Measurements from ENCODE around the gene HLA-E. TPM values are rescaled to one million over a fixed set of nuclear protein-coding genes. Genes with fewer than 3 reads are reported as not detected.
"Not testable (repeated sequence)": the region's sequence is repeated elsewhere in the genome, so short reads cannot be mapped to it uniquely, and the experiment has no call there.

HLA-E gene
- total and polyA plus RNA-seq, 2 donors (not counting 1 experiment from before 2014, with no cell fraction given), result 183 to 254 TPM

- TF ChIP-seq, protein P1, sequence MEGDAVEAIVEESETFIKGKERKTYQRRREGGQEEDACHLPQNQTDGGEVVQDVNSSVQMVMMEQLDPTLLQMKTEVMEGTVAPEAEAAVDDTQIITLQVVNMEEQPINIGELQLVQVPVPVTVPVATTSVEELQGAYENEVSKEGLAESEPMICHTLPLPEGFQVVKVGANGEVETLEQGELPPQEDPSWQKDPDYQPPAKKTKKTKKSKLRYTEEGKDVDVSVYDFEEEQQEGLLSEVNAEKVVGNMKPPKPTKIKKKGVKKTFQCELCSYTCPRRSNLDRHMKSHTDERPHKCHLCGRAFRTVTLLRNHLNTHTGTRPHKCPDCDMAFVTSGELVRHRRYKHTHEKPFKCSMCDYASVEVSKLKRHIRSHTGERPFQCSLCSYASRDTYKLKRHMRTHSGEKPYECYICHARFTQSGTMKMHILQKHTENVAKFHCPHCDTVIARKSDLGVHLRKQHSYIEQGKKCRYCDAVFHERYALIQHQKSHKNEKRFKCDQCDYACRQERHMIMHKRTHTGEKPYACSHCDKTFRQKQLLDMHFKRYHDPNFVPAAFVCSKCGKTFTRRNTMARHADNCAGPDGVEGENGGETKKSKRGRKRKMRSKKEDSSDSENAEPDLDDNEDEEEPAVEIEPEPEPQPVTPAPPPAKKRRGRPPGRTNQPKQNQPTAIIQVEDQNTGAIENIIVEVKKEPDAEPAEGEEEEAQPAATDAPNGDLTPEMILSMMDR (conservative IDR thresholded peaks at IDR 0.05 in 1 of 2, IDR thresholded peaks at IDR 0.05 in 1 of 2; ENCODE audit: low read depth in 1 of 2, low read length in 2 of 2), result peak; percentile 52 to 57
- no peak for TF ChIP-seq EZH2 (IDR thresholded peaks at IDR 0.05; ENCODE audit: low read length, missing control alignments)
- no peaks in the 10 kb centered on the region for H4K20me1 ChIP-seq (ENCODE audit: control insufficient read depth, extremely low read depth, insufficient read depth, low read length)
Observed at GRCh38 chr6:30483677-30484279, 5.5 kb upstream of the HLA-E start.

DNA sequence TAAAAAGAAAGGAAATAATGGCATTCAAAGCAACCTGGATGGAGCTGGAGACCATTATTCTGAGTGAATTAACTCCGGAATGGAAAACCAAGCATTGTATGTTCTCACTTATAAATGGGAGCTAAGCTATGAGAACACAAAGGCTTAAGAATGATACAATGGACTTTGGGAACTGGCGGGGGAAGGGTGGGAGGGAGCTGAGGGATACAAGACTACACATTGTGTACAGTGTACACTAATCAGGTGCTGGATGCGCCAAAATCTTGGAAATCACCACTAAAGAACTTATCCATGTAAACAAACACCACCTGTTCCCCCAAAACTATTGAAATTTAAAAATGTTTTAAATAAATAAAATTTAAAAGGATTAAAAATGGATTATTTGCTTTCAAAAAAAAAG, 4.1 kb upstream of the HLA-E start:
- Histone ChIP-seq H3K27ac (ENCODE audit: insufficient read depth, low read length) (no peak overlapping the region), H3K79me2 (ENCODE audit: control insufficient read depth, insufficient read depth, low read length) (peaks cover 5% of the 10 kb centered on the region), H3K27me3 (ENCODE audit: control insufficient read depth, insufficient read depth, low read length) (peaks cover 20% of the 10 kb centered on the region), H4K20me1 (ENCODE audit: control insufficient read depth, extremely low read depth, insufficient read depth, low read length) (no peaks in the 10 kb centered on the region), H2AFZ (ENCODE audit: low read length) (no peak overlapping the region), H3K9ac (ENCODE audit: insufficient read depth, low read length) (no peak overlapping the region), H3K4me2 (ENCODE audit: extremely low read depth, insufficient read depth, low read length) (no peak overlapping the region), H3K4me3 (replicated peaks in 1 of 4; ENCODE audit: control extremely low read depth in 1 of 4, insufficient read depth in 1 of 4, low read depth in 3 of 4, low read length in 4 of 4) (no peak overlapping the region), H3K36me3 (ENCODE audit: control insufficient read depth, insufficient read depth, low read length) (peaks cover 1% of the 10 kb centered on the region), H3K9me3 (ENCODE audit: control insufficient read depth, insufficient read depth, low read depth, low read length) (no peaks in the 10 kb centered on the region), H3K4me1 (ENCODE audit: control insufficient read depth, extremely low read depth, insufficient read depth, low read length) (peaks cover 1% of the 10 kb centered on the region)
- no peak for DNase-seq (ENCODE audit: low read depth in 2 of 2)
- no peak for TF ChIP-seq EZH2 (IDR thresholded peaks at IDR 0.05; ENCODE audit: low read length, missing control alignments)
- TF ChIP-seq, protein P1 (conservative IDR thresholded peaks at IDR 0.05 in 1 of 2, IDR thresholded peaks at IDR 0.05 in 1 of 2; ENCODE audit: low read depth in 1 of 2, low read length in 2 of 2), result no peak

More at GRCh38 chr6:30483677-30484279, 5.5 kb upstream of the HLA-E start:
- Histone ChIP-seq H3K27ac (ENCODE audit: insufficient read depth, low read length) (no peak overlapping the region), H3K4me3 (replicated peaks in 1 of 4; ENCODE audit: control extremely low read depth in 1 of 4, insufficient read depth in 1 of 4, low read depth in 3 of 4, low read length in 4 of 4) (no peak overlapping the region), H3K4me2 (ENCODE audit: extremely low read depth, insufficient read depth, low read length) (no peak overlapping the region), H2AFZ (ENCODE audit: low read length) (no peak overlapping the region), H3K36me3 (ENCODE audit: control insufficient read depth, insufficient read depth, low read length) (no peaks in the 10 kb centered on the region), H3K4me1 (ENCODE audit: control insufficient read depth, extremely low read depth, insufficient read depth, low read length) (no peaks in the 10 kb centered on the region), H3K9ac (ENCODE audit: insufficient read depth, low read length) (no peak overlapping the region), H3K79me2 (ENCODE audit: control insufficient read depth, insufficient read depth, low read length) (no peaks in the 10 kb centered on the region), H3K27me3 (ENCODE audit: control insufficient read depth, insufficient read depth, low read length) (peaks cover 22% of the 10 kb centered on the region), H3K9me3 (ENCODE audit: control insufficient read depth, insufficient read depth, low read depth, low read length) (no peaks in the 10 kb centered on the region)
- peak; percentile 51 to 80 for DNase-seq (ENCODE audit: low read depth in 2 of 2)

DNA sequence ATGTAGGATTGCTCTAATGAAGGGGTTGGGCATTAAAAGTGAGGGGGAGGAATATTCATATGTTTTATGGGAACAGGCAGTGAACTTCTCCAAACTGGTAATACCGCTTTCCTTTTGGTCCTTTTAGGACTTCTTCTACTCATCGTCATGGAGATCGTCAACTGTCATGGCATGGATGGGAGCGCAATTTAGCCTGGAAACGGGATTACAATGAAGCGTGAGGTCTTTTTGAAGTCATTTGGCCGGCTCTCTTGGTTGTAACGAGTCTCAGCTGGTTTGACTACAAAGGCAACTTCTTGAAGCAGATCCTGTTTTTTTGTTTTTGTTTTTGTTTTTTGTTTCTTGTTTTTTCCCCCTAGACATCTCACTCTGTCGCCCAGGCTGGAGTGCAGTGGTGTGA, 1.4 kb upstream of the HLA-E start:
- DNase-seq (ENCODE audit: low read depth in 2 of 2), result no peak
- Histone ChIP-seq H3K9ac (ENCODE audit: insufficient read depth, low read length) (no peak overlapping the region), H4K20me1 (ENCODE audit: control insufficient read depth, extremely low read depth, insufficient read depth, low read length) (no peaks in the 10 kb centered on the region), H3K4me2 (ENCODE audit: extremely low read depth, insufficient read depth, low read length) (no peak overlapping the region), H3K4me3 (replicated peaks in 1 of 4; ENCODE audit: control extremely low read depth in 1 of 4, insufficient read depth in 1 of 4, low read depth in 3 of 4, low read length in 4 of 4) (no peak overlapping the region), H3K27me3 (ENCODE audit: control insufficient read depth, insufficient read depth, low read length) (peaks cover 2% of the 10 kb centered on the region), H3K9me3 (ENCODE audit: control insufficient read depth, insufficient read depth, low read depth, low read length) (no peaks in the 10 kb centered on the region), H2AFZ (ENCODE audit: low read length) (no peak overlapping the region), H3K4me1 (ENCODE audit: control insufficient read depth, extremely low read depth, insufficient read depth, low read length) (peaks cover 9% of the 10 kb centered on the region), H3K27ac (ENCODE audit: insufficient read depth, low read length) (no peak overlapping the region), H3K36me3 (ENCODE audit: control insufficient read depth, insufficient read depth, low read length) (peaks cover 22% of the 10 kb centered on the region), H3K79me2 (ENCODE audit: control insufficient read depth, insufficient read depth, low read length) (peaks cover 17% of the 10 kb centered on the region)
- TF ChIP-seq, protein P1 (conservative IDR thresholded peaks at IDR 0.05 in 1 of 2, IDR thresholded peaks at IDR 0.05 in 1 of 2; ENCODE audit: low read depth in 1 of 2, low read length in 2 of 2), result no peak
- TF ChIP-seq EZH2 (IDR thresholded peaks at IDR 0.05; ENCODE audit: low read length, missing control alignments), result no peak

DNA sequence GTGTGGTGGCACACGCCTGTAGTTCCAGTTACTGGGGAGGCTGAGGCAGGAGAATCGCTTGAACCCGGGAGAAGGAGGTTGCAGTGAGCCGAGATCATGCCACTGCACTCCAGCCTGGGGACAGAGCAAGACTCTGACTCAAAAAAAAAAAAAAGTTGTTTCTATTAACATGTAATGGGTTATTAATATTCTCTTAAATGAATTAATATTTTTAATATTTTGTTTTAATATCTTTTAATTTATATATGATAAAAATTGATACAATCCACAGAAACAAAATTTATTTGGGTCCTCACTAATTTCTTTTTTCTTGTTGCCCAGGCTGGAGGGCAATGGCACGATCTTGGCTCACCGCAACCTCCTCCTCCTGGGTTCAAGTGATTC, 620 bp upstream of the HLA-E start:
- Histone ChIP-seq H3K9ac (ENCODE audit: insufficient read depth, low read length) (peak overlapping the region; percentile 94), H3K27ac (ENCODE audit: insufficient read depth, low read length) (peak overlapping the region; percentile 95), H3K4me3 (replicated peaks in 1 of 4; ENCODE audit: control extremely low read depth in 1 of 4, insufficient read depth in 1 of 4, low read depth in 3 of 4, low read length in 4 of 4) (peak overlapping the region in 2 of 4 experiments; percentile 80 to 98), H3K36me3 (ENCODE audit: control insufficient read depth, insufficient read depth, low read length) (peaks cover 22% of the 10 kb centered on the region), H3K79me2 (ENCODE audit: control insufficient read depth, insufficient read depth, low read length) (peaks cover 17% of the 10 kb centered on the region), H2AFZ (ENCODE audit: low read length) (peak overlapping the region; percentile 62)
- H3K4me1 ChIP-seq (ENCODE audit: control insufficient read depth, extremely low read depth, insufficient read depth, low read length); DNase-seq (ENCODE audit: low read depth in 2 of 2); H4K20me1 ChIP-seq (ENCODE audit: control insufficient read depth, extremely low read depth, insufficient read depth, low read length); H3K4me2 ChIP-seq (ENCODE audit: extremely low read depth, insufficient read depth, low read length); H3K9me3 ChIP-seq (ENCODE audit: control insufficient read depth, insufficient read depth, low read depth, low read length); H3K27me3 ChIP-seq (ENCODE audit: control insufficient read depth, insufficient read depth, low read length): not testable (repeated sequence)

Data from fibroblast of lung (primary cell).